HG02840 (cell line): ENCODE measurements around the gene TMEM273.

Experiments used
- ATAC-seq: cut with Tn5 transposase; IDR thresholded peaks from one replicate; pipeline ENCODE4 v1.9.1; 2021; ENCODE audit warnings: mild to moderate bottlenecking, moderate library complexity, moderate number of reproducible peaks; ENCODE audit not compliant: unreplicated experiment, low FRiP score

TMEM273 gene

DNA sequence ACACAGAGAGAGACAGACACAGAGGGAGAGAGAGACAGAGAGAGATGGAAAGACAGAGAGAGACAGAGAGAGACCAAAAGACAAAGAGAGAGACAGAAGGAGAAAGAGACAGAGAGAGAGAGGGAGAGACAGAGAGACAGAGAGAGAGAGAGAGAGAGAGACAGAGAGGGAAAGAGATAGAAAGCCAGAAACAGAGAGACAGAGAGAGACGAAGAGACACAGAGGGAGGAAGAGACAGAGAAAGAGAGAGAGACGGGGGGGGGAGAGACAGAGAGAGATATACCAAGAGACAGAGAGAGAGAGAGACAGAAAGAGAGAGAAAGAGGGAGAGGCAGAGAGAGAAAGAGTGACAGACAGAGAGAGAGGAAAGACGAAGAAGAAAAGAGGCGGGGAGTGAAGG lies 83.1 kb downstream of the TMEM273 start:
- ATAC-seq: no peak
